Large intestine (tissue), 3 donors: Measurements from ENCODE around the gene ABCC3. TPM values are rescaled to one million over a fixed set of nuclear protein-coding genes. Genes with fewer than 3 reads are reported as not detected.
"Not testable (repeated sequence)": the region's sequence is repeated elsewhere in the genome, so short reads cannot be mapped to it uniquely, and the experiment has no call there.

ENCODE experiments used
- DNase-seq, 2 donors: peaks; one replicate each; pipeline versions ENCODE4 v3.0.0 to v3.0.0-alpha.2; 2013
- H3K27ac ChIP-seq: one replicate; pipeline ENCODE4 v1.5.1; 2013; ENCODE audit warnings: low read length
- H3K27me3 ChIP-seq: 2 replicates; pipeline ENCODE4 v1.6.1; 2013; ENCODE audit warnings: low read length; ENCODE audit not compliant: control insufficient read depth, insufficient read depth
- H3K36me3 ChIP-seq: 2 replicates; pipeline ENCODE4 v1.6.1; 2013; ENCODE audit warnings: low read length; ENCODE audit not compliant: control insufficient read depth, insufficient read depth
- H3K4me1 ChIP-seq: one replicate; pipeline ENCODE4 v1.6.1; 2013; ENCODE audit warnings: low read length; ENCODE audit not compliant: control insufficient read depth, insufficient read depth
- H3K4me3 ChIP-seq: one replicate; pipeline ENCODE4 v1.5.1; 2013; ENCODE audit warnings: low read length
- H3K9me3 ChIP-seq: one replicate; pipeline ENCODE4 v1.6.1; 2013; ENCODE audit warnings: mild to moderate bottlenecking, low read depth, low read length, moderate library complexity; ENCODE audit not compliant: control insufficient read depth
- WGBS: methylation state at CpG from one replicate; pipeline ENCODE4 v1.1.5; 2013; ENCODE audit warnings: low lambda C conversion rate; ENCODE audit not compliant: insufficient coverage; 5-methylcytosine and 5-hydroxymethylcytosine counted together
- polyA plus RNA-seq: library from polyadenylated mRNA; unstranded; fragments of 120-200 nt; gene quantifications from one replicate; pipeline ENCODE4 v1.2.1, GENCODE V29; 2013

The ABCC3 gene
- polyA plus RNA-seq, 1 donor, result 53.7 TPM

DNA sequence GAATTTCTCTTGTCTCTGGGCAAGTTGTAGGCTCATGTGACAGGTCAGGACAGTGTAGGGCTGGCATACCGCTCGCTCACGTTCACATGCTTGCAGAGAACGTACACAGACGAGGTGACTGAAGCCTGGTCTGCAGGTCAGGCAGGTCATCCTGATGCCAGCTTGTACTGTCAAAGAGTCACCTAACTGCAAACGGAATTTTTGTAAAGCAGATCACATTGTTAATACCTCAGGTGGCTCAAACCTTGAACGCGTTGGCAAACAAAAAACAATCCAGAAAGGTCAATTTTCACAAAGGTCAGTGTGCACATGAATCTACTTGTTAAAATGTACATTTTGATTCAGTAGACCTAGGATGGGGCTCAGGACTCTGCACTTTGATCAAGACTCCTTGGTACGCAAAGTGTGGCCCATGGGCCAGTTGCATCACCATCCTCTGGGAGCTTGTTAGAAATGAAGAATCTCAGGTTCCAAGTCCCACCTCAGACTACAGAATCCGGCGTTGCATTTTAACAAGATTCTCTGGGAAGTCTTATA is 44.4 kb downstream of the ABCC3 start:
- H3K4me1 ChIP-seq, result peaks cover 13% of the 10 kb centered on the region
- no peak overlapping the region for H3K4me3 ChIP-seq
- DNase-seq, result no peak
- no CpG with 5 or more reads among the region's 11 CpGs for WGBS
- H3K27ac ChIP-seq, result no peak overlapping the region
- H3K9me3 ChIP-seq, result no peaks in the 10 kb centered on the region
- peaks cover 29% of the 10 kb centered on the region for H3K36me3 ChIP-seq
- no peaks in the 10 kb centered on the region for H3K27me3 ChIP-seq

- Histone ChIP-seq H3K9me3 (no peaks in the 10 kb centered on the region), H3K4me1 (peaks cover 23% of the 10 kb centered on the region), H3K36me3 (peaks cover 29% of the 10 kb centered on the region), H3K27ac (no peak overlapping the region), H3K27me3 (no peaks in the 10 kb centered on the region), H3K4me3 (no peak overlapping the region)
- no peak for DNase-seq
- 100% methylated on average over 1 of the region's 5 CpGs for WGBS
These were observed 45.4 kb downstream of the ABCC3 start for GRCh38 chr17:50680126-50680525.

- not testable (repeated sequence) for H3K27ac ChIP-seq
- WGBS, result no CpG with 5 or more reads among the region's 12 CpGs
These were observed 46.0 kb downstream of the ABCC3 start for GRCh38 chr17:50680543-50681262.

DNA sequence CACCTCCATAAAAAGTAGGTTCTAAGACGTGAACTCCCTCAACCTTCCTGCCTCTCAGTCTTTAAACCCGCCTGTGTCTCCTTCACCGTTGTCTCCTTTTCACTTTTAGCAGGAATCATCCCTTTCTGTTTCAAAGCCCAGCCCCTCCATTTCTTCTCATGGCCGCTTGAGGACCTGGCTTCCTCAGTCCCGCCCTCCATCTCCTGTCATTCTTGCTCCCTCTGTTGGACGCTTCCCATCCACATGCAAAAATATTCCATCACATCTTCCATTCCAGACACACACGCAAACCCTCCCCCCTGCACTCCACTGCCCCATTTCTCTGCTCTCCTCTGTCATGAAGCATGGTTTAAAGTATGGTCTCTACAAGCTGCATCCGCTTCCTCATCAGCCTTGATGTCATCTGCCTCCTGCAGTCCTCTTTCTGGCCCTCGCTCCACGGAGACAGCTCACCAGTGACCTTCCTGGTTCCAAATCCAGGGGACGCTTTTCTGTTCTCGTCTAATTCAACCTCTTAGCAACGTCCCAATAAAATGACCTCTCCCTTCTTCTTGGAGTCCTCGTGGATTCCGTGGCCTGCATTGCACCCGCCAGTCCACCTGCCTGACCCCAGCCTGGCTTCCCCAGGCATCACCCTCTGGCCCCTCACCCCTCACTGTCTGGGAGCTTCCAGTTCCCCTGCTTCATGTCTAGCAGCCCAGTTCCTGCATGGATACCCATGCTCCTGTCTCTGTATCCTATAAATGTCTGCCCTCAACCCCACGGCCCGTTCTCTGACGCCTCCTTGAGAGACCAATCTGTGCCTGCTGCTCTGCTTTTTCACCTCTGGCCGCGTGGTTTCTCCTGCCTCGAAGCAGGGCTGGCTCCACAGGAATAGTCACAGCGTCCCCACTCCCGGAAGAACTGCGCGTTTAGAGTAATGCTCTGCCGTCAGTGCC is 46.9 kb downstream of the ABCC3 start:
- H3K4me1 ChIP-seq, result peaks cover 36% of the 10 kb centered on the region
- no peak overlapping the region for H3K4me3 ChIP-seq
- H3K27me3 ChIP-seq, result no peaks in the 10 kb centered on the region
- peak in 1 of 2 donors; percentile 74 for DNase-seq
- no peak overlapping the region for H3K27ac ChIP-seq
- H3K36me3 ChIP-seq, result peaks cover 18% of the 10 kb centered on the region
- H3K9me3 ChIP-seq, result no peaks in the 10 kb centered on the region
- WGBS, result 40% methylated on average over 6 of the region's 27 CpGs

More at GRCh38 chr17:50680543-50681262, 46.0 kb downstream of the ABCC3 start:
- DNase-seq, H3K4me3 ChIP-seq, H3K27me3 ChIP-seq, H3K9me3 ChIP-seq: not testable (repeated sequence)
- Histone ChIP-seq H3K36me3 (peaks cover 25% of the 10 kb centered on the region), H3K4me1 (peaks cover 28% of the 10 kb centered on the region)

DNA sequence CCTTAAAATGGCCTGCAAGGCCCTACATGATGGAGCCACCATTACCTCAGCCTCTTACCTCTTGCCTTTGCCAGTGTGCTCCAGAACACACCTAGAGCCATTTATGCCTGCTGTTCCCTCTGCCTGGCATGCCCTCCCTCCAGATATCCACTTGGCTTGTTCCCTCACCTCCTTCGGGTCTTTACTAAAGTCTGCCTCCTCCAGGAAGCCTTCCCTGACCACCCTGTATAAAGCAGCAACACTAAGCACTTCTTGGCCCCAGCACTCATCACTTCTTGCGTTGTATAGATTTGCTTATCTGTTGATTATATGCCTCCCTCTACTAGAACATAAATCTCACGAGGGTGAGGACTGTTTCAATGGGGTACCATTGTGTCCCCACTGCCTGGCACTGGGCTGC is 47.8 kb downstream of the ABCC3 start:
- peaks cover 44% of the 10 kb centered on the region for H3K4me1 ChIP-seq
- peaks cover 15% of the 10 kb centered on the region for H3K36me3 ChIP-seq
- no peak for DNase-seq
- WGBS, result no CpG with 5 or more reads among the region's 3 CpGs
- no peaks in the 10 kb centered on the region for H3K27me3 ChIP-seq
- H3K9me3 ChIP-seq, result no peaks in the 10 kb centered on the region
- no peak overlapping the region for H3K27ac ChIP-seq
- no peak overlapping the region for H3K4me3 ChIP-seq

- whole genome bisulfite sequencing, result no CpG with 5 or more reads among the region's 3 CpGs
- DNase-seq, result no peak
- Histone ChIP-seq H3K4me3 (no peak overlapping the region), H3K36me3 (peaks cover 10% of the 10 kb centered on the region), H3K27ac (no peak overlapping the region), H3K4me1 (peaks cover 47% of the 10 kb centered on the region), H3K27me3 (no peaks in the 10 kb centered on the region), H3K9me3 (no peaks in the 10 kb centered on the region)
These were observed 48.3 kb downstream of the ABCC3 start for GRCh38 chr17:50682938-50683337.

DNA sequence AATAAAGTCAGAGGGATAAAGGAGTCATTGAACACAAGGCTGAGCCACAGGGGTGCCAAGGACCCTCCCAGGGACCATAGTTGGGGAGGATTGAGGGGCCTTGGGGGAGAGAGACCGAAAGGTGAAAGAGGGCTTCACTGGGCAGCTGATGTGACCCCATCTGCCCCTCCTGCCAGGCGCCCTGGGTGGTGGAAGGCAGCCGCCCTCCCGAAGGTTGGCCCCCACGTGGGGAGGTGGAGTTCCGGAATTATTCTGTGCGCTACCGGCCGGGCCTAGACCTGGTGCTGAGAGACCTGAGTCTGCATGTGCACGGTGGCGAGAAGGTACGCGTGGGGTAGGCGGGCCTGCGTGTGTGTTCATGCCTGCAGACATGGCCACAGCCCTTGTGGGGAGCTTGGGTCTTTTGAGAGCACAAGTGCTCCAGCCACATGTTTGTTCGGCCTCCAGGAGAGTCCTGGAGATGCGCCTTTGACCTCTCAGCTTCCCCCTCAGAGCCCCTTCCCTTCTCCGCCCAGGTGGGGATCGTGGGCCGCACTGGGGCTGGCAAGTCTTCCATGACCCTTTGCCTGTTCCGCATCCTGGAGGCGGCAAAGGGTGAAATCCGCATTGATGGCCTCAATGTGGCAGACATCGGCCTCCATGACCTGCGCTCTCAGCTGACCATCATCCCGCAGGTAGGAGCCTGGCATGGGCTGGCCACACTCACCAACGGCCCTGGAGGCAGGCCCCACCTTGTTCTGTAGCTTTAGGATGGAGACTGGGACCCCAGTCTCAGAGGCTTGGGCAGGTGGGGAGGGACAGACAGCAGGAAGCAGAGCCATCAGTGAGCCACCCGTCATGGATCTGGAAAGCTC is 49.0 kb downstream of the ABCC3 start:
- WGBS, result no CpG with 5 or more reads among the region's 28 CpGs
- no peaks in the 10 kb centered on the region for H3K9me3 ChIP-seq
- peaks cover 54% of the 10 kb centered on the region for H3K4me1 ChIP-seq
- H3K36me3 ChIP-seq, result peaks cover 6% of the 10 kb centered on the region
- H3K27ac ChIP-seq, result peak overlapping the region; percentile 94
- no peaks in the 10 kb centered on the region for H3K27me3 ChIP-seq
- H3K4me3 ChIP-seq, result no peak overlapping the region
- no peak for DNase-seq

- Histone ChIP-seq H3K4me1 (peaks cover 59% of the 10 kb centered on the region), H3K27me3 (no peaks in the 10 kb centered on the region), H3K27ac (peak overlapping the region; percentile 94), H3K4me3 (no peak overlapping the region), H3K36me3 (peaks cover 6% of the 10 kb centered on the region), H3K9me3 (no peaks in the 10 kb centered on the region)
- DNase-seq, result no peak
- 80% methylated on average over 2 of the region's 5 CpGs for WGBS
These were observed 49.6 kb downstream of the ABCC3 start for GRCh38 chr17:50684288-50684611.

DNA sequence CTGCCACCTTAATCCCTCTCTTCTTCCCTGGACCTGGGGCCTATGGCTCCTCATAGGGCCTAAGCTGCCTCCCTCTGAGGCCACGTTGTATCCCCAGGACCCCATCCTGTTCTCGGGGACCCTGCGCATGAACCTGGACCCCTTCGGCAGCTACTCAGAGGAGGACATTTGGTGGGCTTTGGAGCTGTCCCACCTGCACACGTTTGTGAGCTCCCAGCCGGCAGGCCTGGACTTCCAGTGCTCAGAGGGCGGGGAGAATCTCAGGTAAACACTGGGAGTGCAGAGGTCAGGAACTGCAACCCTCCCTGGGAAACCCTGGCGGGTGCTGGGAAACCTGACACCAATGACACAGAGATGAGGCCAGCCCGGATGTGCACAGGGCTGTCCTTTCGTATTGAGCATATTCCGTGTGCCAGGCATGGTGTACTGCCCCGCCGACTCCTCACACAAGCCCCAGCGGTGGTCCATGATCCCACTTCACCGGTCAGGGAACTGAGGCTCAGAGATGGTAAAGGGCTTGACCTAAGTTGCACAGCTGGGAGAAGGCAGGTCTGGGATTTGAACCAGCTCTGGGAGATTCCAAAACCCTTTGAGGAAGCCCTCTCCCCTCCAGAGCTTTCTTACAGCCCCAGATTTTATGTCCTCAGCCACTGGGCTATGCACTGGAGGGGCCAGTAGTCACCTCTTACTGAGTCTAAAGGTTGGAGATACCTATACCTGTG is 50.1 kb downstream of the ABCC3 start:
- Histone ChIP-seq H3K27me3 (no peaks in the 10 kb centered on the region), H3K36me3 (peaks cover 2% of the 10 kb centered on the region), H3K4me3 (no peak overlapping the region), H3K9me3 (no peaks in the 10 kb centered on the region), H3K4me1 (peaks cover 64% of the 10 kb centered on the region), H3K27ac (peak overlapping the region; percentile 94)
- peak; percentile 76 to 91 for DNase-seq
- no CpG with 5 or more reads among the region's 15 CpGs for WGBS
